ENCODE measurements around the gene CRYBG1. TPM values are rescaled to one million over a fixed set of nuclear protein-coding genes. Genes with fewer than 3 reads are reported as not detected.

Gene CRYBG1
- total RNA-seq, 1 experiment from 2014 or later, result 10.7 TPM

DNA sequence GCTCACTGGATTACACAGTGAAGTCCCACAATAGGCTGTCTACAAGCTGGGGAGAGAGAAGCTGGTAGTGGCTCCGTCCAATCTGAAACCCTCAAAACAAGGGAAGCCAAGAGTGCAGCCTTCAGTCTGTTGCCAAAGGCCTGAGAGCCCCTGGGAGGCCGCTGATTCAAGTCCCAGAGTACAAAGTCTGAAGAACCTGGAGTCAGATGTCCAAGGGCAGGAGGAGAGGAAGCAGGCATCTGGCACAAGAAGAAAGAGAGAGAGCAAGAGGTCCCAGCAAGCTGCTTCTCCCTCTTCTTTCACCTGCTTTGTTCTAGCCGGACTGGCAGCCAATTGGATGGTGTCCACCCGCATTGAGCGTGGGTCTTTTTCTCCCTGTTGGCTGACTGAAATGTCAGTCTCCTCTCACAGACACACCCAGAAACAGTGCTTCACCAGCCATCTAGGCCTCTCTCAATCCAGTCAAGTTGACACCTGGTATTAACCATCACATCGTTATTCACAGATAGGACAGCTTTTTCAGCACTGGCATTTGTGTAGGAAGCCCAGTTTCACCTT, 51.2 kb downstream of the CRYBG1 start (continued):
- TF ChIP-seq, protein P1, sequence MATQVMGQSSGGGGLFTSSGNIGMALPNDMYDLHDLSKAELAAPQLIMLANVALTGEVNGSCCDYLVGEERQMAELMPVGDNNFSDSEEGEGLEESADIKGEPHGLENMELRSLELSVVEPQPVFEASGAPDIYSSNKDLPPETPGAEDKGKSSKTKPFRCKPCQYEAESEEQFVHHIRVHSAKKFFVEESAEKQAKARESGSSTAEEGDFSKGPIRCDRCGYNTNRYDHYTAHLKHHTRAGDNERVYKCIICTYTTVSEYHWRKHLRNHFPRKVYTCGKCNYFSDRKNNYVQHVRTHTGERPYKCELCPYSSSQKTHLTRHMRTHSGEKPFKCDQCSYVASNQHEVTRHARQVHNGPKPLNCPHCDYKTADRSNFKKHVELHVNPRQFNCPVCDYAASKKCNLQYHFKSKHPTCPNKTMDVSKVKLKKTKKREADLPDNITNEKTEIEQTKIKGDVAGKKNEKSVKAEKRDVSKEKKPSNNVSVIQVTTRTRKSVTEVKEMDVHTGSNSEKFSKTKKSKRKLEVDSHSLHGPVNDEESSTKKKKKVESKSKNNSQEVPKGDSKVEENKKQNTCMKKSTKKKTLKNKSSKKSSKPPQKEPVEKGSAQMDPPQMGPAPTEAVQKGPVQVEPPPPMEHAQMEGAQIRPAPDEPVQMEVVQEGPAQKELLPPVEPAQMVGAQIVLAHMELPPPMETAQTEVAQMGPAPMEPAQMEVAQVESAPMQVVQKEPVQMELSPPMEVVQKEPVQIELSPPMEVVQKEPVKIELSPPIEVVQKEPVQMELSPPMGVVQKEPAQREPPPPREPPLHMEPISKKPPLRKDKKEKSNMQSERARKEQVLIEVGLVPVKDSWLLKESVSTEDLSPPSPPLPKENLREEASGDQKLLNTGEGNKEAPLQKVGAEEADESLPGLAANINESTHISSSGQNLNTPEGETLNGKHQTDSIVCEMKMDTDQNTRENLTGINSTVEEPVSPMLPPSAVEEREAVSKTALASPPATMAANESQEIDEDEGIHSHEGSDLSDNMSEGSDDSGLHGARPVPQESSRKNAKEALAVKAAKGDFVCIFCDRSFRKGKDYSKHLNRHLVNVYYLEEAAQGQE (IDR thresholded peaks at IDR 0.05; ENCODE audit: low read depth), result no peak
- TF ChIP-seq SRF (IDR thresholded peaks at IDR 0.05; ENCODE audit: low read depth) (no peak), ZBTB33 (IDR thresholded peaks at IDR 0.05; ENCODE audit: extremely low read depth, insufficient replicate concordance, low read length) (no peak), ZFX (IDR thresholded peaks at IDR 0.05) (no peak), TCF7L2 (IDR thresholded peaks at IDR 0.05; ENCODE audit: borderline replicate concordance, extremely low read depth, insufficient read depth, insufficient read length) (no peak), SIN3A (IDR thresholded peaks at IDR 0.05; ENCODE audit: low read depth) (no peak)
- TF ChIP-seq, protein P2, sequence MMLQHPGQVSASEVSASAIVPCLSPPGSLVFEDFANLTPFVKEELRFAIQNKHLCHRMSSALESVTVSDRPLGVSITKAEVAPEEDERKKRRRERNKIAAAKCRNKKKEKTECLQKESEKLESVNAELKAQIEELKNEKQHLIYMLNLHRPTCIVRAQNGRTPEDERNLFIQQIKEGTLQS (IDR thresholded peaks at IDR 0.05), result no peak

- Histone ChIP-seq H3K36me3 (ENCODE audit: control insufficient read depth in 1 of 2, insufficient read depth in 2 of 2, low read length in 2 of 2) (no peaks in the 10 kb centered on the region), H3K27ac (ENCODE audit: low read depth, low read length) (no peak overlapping the region), H3K9ac (ENCODE audit: low read length) (no peak overlapping the region), H2AFZ (ENCODE audit: low read depth, low read length, poor library complexity, severe bottlenecking) (no peak overlapping the region), H3K4me3 (replicated peaks in 1 of 2; ENCODE audit: low read depth in 1 of 2, low read length in 2 of 2) (no peak overlapping the region), H4K20me1 (ENCODE audit: insufficient read depth) (no peaks in the 10 kb centered on the region), H3K79me2 (ENCODE audit: insufficient read depth, low read length) (no peaks in the 10 kb centered on the region), H3K4me1 (ENCODE audit: control insufficient read depth in 1 of 2, insufficient read depth in 2 of 2, low read length in 2 of 2) (no peaks in the 10 kb centered on the region), H3K4me2 (ENCODE audit: low read length) (no peak overlapping the region), H3K9me3 (ENCODE audit: control insufficient read depth in 1 of 2, insufficient read depth in 1 of 2, low read depth in 1 of 2, low read length in 2 of 2) (no peaks in the 10 kb centered on the region), H3K9me2 (ENCODE audit: insufficient read depth) (no peaks in the 10 kb centered on the region), H3K27me3 (ENCODE audit: insufficient read depth, low read length) (no peaks in the 10 kb centered on the region)
- DNase-seq (ENCODE audit: low read depth, low spot score) (no peak), ATAC-seq (no peak)
- no TSS peak for BruUV-seq (replicated peaks)
- intact Hi-C loops (cut with micrococcal nuclease), result no loop called here
- RAD21 ChIA-PET (ENCODE audit: low non-redundant PET in 1 of 2, low total read pairs in 2 of 2, uncharacterized antibody in 2 of 2, unreplicated experiment in 2 of 2), result no interaction called here
- TF ChIP-seq POLR2AphosphoS5 (IDR thresholded peaks at IDR 0.05; ENCODE audit: low read depth, low read length) (no peak), POLR2A (IDR thresholded peaks at IDR 0.05; ENCODE audit: borderline replicate concordance, extremely low read depth, insufficient read depth, insufficient read length) (no peak), CEBPB (IDR thresholded peaks at IDR 0.05; ENCODE audit: low read depth) (no peak), SIN3A (IDR thresholded peaks at IDR 0.05; ENCODE audit: low read depth) (no peak), ZNF274 (IDR thresholded peaks at IDR 0.05; ENCODE audit: low read depth, low read length) (no peak), ELF1 (IDR thresholded peaks at IDR 0.05; ENCODE audit: borderline replicate concordance, low read depth) (no peak), CTCF (IDR thresholded peaks at IDR 0.05 in 2 of 3, conservative IDR thresholded peaks at IDR 0.05 in 1 of 3; ENCODE audit: borderline replicate concordance in 1 of 3, insufficient read depth in 1 of 3, low read depth in 2 of 3, low read length in 2 of 3) (no peak)
- POLR2A ChIA-PET, result no interaction called here
- CTCF ChIA-PET, result no interaction called here
Observed at GRCh38 chr6:106413016-106413415, 52.5 kb downstream of the CRYBG1 start.

Measured in HCT116 (cell line).